Measurements from ENCODE around the gene TRABD2B.

DNA sequence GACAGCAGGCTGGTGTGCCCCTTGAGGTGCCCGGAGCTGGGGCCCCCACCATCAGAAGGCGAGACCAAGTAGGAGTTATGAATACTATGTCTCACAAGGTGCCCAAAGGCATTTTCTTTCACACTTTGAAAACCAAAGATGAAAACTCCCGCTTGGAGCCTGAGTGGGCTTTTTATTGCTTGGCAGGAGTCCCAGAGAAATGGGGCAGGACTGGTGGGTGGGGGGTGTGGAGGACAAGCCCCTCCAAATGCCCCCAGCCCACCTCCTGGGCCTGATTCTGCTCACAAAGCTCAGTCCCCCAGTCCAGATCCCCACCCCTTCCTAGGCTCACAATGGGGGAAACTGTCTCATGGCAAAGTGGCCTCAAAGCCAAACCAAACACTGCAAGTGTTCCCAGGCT lies 227.9 kb downstream of the TRABD2B start:
- no peak for TF ChIP-seq EZH2phosphoT487 (IDR thresholded peaks at IDR 0.05; ENCODE audit: borderline replicate concordance)
- TF ChIP-seq, protein P1, sequence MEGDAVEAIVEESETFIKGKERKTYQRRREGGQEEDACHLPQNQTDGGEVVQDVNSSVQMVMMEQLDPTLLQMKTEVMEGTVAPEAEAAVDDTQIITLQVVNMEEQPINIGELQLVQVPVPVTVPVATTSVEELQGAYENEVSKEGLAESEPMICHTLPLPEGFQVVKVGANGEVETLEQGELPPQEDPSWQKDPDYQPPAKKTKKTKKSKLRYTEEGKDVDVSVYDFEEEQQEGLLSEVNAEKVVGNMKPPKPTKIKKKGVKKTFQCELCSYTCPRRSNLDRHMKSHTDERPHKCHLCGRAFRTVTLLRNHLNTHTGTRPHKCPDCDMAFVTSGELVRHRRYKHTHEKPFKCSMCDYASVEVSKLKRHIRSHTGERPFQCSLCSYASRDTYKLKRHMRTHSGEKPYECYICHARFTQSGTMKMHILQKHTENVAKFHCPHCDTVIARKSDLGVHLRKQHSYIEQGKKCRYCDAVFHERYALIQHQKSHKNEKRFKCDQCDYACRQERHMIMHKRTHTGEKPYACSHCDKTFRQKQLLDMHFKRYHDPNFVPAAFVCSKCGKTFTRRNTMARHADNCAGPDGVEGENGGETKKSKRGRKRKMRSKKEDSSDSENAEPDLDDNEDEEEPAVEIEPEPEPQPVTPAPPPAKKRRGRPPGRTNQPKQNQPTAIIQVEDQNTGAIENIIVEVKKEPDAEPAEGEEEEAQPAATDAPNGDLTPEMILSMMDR (IDR thresholded peaks at IDR 0.05 in 2 of 3, conservative IDR thresholded peaks at IDR 0.05 in 1 of 3; ENCODE audit: borderline replicate concordance in 1 of 3, insufficient read depth in 1 of 3, low read depth in 2 of 3, low read length in 2 of 3): no peak
- TF ChIP-seq EZH2 (IDR thresholded peaks at IDR 0.05): no peak
- TF ChIP-seq, protein P2, sequence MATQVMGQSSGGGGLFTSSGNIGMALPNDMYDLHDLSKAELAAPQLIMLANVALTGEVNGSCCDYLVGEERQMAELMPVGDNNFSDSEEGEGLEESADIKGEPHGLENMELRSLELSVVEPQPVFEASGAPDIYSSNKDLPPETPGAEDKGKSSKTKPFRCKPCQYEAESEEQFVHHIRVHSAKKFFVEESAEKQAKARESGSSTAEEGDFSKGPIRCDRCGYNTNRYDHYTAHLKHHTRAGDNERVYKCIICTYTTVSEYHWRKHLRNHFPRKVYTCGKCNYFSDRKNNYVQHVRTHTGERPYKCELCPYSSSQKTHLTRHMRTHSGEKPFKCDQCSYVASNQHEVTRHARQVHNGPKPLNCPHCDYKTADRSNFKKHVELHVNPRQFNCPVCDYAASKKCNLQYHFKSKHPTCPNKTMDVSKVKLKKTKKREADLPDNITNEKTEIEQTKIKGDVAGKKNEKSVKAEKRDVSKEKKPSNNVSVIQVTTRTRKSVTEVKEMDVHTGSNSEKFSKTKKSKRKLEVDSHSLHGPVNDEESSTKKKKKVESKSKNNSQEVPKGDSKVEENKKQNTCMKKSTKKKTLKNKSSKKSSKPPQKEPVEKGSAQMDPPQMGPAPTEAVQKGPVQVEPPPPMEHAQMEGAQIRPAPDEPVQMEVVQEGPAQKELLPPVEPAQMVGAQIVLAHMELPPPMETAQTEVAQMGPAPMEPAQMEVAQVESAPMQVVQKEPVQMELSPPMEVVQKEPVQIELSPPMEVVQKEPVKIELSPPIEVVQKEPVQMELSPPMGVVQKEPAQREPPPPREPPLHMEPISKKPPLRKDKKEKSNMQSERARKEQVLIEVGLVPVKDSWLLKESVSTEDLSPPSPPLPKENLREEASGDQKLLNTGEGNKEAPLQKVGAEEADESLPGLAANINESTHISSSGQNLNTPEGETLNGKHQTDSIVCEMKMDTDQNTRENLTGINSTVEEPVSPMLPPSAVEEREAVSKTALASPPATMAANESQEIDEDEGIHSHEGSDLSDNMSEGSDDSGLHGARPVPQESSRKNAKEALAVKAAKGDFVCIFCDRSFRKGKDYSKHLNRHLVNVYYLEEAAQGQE (IDR thresholded peaks at IDR 0.05; ENCODE audit: low read depth): no peak
- TF ChIP-seq POLR2A (IDR thresholded peaks at IDR 0.05; ENCODE audit: borderline replicate concordance, extremely low read depth, insufficient read depth, insufficient read length): no peak
- TF ChIP-seq SP1 (IDR thresholded peaks at IDR 0.05; ENCODE audit: low read depth): no peak
- TF ChIP-seq JUND (IDR thresholded peaks at IDR 0.05): no peak
- TF ChIP-seq POLR2AphosphoS5 (IDR thresholded peaks at IDR 0.05; ENCODE audit: low read depth, low read length): no peak
- TF ChIP-seq RAD21 (IDR thresholded peaks at IDR 0.05; ENCODE audit: low read depth): no peak
- TF ChIP-seq TCF7L2 (IDR thresholded peaks at IDR 0.05; ENCODE audit: borderline replicate concordance, extremely low read depth, insufficient read depth, insufficient read length): no peak
- TF ChIP-seq, protein P3, sequence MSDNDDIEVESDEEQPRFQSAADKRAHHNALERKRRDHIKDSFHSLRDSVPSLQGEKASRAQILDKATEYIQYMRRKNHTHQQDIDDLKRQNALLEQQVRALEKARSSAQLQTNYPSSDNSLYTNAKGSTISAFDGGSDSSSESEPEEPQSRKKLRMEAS (IDR thresholded peaks at IDR 0.05): no peak

All from HCT116 (cell line).